H7 (cell line): ENCODE measurements around the gene YRDC. TPM values are rescaled to one million over a fixed set of nuclear protein-coding genes. Genes with fewer than 3 reads are reported as not detected.

Experiments used
- DNase-seq: peaks from one replicate; pipeline ENCODE4 v3.0.0; 2012
- H3K27me3 ChIP-seq: 2 replicates; pipeline ENCODE4 v1.6.0; 2011; ENCODE audit warnings: mild to moderate bottlenecking, low read length; ENCODE audit not compliant: control insufficient read depth, insufficient read depth
- H3K36me3 ChIP-seq: replicated peaks from 2 replicates; pipeline ENCODE4 v1.5.1; 2011; ENCODE audit warnings: low read length; ENCODE audit not compliant: control insufficient read depth, insufficient read depth
- H3K4me3 ChIP-seq: 2 replicates; pipeline ENCODE4 v1.5.1; 2011; ENCODE audit warnings: low read depth, mild to moderate bottlenecking, control low read depth, low read length, moderate library complexity; ENCODE audit not compliant: insufficient read depth
- total RNA-seq: library from RNA; depleted of rRNA; stranded (reverse); fragments of >200 nt; shearing (Covaris generic); gene quantifications from 2 replicates; pipeline ENCODE4 v1.2.3, GENCODE V29; 2014; rRNA removed

Gene YRDC
- total RNA-seq, 1 experiment from 2014 or later = 54.3 TPM

- no peaks in the 10 kb centered on the region for H3K36me3 ChIP-seq
- peak within 1 kb of the TSS; percentile 30 for H3K4me3 ChIP-seq
- peak; percentile 92 for DNase-seq
- peaks cover 78% of the 10 kb centered on the region for H3K27me3 ChIP-seq
Observed at GRCh38 chr1:37764888-37765441, 43.0 kb downstream of the YRDC start, which contains the start of gene EPHA10. Gene EPHA10 (minus strand): TSS chr1:37765120. CDS start chr1:37765066, 54 bp downstream.

GRCh38 chr1:37764414-37764825 is 43.6 kb downstream of the YRDC start:
- Histone ChIP-seq H3K36me3 (no peaks in the 10 kb centered on the region), H3K4me3 (peak overlapping the region; percentile 4; the same call in 1 of the 2 replicates), H3K27me3 (peaks cover 79% of the 10 kb centered on the region)

GRCh38 chr1:37763791-37764413 is 44.1 kb downstream of the YRDC start:
- Histone ChIP-seq H3K27me3 (peaks cover 81% of the 10 kb centered on the region), H3K4me3 (no peak overlapping the region), H3K36me3 (no peaks in the 10 kb centered on the region)
- no peak for DNase-seq

More at GRCh38 chr1:37764414-37764825, 43.6 kb downstream of the YRDC start:
- DNase-seq = peak; percentile 93

DNA sequence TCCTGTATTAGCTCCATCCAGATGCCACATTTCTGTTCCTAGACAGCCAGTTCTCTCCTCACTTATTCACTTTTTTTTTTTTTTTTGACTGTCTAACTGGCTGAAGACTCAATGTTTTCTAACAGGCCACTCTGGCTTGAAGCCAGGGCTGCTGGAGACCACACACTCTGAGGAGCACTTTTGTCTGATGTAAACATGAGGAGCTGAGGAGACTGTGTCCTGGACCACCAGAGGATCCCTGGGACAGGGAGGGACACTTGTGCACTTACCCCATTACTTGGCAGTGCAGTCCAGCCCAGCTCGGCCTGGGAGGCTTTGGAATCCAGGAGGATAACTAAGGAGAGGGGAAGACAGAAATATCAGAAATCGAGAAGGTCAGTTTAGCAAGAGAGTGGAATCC is 45.5 kb downstream of the YRDC start:
- no peak overlapping the region for H3K4me3 ChIP-seq
- H3K36me3 ChIP-seq = no peaks in the 10 kb centered on the region
- peaks cover 84% of the 10 kb centered on the region for H3K27me3 ChIP-seq
- DNase-seq = no peak

- Histone ChIP-seq H3K27me3 (peaks cover 82% of the 10 kb centered on the region), H3K4me3 (no peak overlapping the region), H3K36me3 (no peaks in the 10 kb centered on the region)
- no peak for DNase-seq
Observed at GRCh38 chr1:37761416-37762095, 46.5 kb downstream of the YRDC start.

GRCh38 chr1:37759451-37759850 is 48.6 kb downstream of the YRDC start:
- no peak overlapping the region for H3K4me3 ChIP-seq
- H3K27me3 ChIP-seq = peaks cover 80% of the 10 kb centered on the region
- H3K36me3 ChIP-seq = no peaks in the 10 kb centered on the region
- DNase-seq = no peak

GRCh38 chr1:37755951-37756560 is 52.0 kb downstream of the YRDC start:
- H3K4me3 ChIP-seq = no peak overlapping the region
- DNase-seq = no peak
- H3K27me3 ChIP-seq = peaks cover 82% of the 10 kb centered on the region
- no peaks in the 10 kb centered on the region for H3K36me3 ChIP-seq

DNA sequence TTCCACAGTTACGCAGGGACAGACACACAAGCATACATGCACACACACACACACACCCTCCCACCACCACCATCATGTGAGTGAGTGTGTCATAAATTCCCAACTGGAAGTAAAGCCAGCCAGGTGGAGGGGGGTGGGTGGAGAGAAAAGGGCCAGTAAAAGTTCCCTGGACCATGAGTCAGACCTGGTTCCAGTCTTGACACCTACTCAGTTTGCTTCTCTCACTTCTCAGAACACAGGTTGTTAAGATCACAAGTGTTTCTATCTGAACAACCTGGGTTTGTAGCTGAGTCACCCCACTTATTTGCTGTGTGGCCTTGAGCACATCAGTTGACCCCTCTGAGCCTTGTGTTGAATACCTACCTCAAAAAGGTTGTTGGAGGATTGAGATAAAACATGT is 52.7 kb downstream of the YRDC start:
- Histone ChIP-seq H3K36me3 (no peaks in the 10 kb centered on the region), H3K27me3 (peaks cover 80% of the 10 kb centered on the region), H3K4me3 (no peak overlapping the region)
- DNase-seq = no peak

GRCh38 chr1:37753473-37754321 is 54.3 kb downstream of the YRDC start:
- H3K27me3 ChIP-seq = peaks cover 68% of the 10 kb centered on the region
- no peaks in the 10 kb centered on the region for H3K36me3 ChIP-seq
- DNase-seq = peak; percentile 82
- peak overlapping the region; percentile 33; the same call in 1 of the 2 replicates for H3K4me3 ChIP-seq

Other genes with a start within 250 kb of the YRDC start
- 170 and 197 TPM in 2 replicates for gene GNL2, start 212.3 kb downstream of the YRDC start, total RNA-seq
- gene RSPO1, start 173.3 kb downstream of the YRDC start, total RNA-seq = 0.14 TPM in 1 of 2 replicates, not detected in the other
- 46.9 and 55.4 TPM in 2 replicates for gene CDCA8, start 115.7 kb downstream of the YRDC start, total RNA-seq
- gene EPHA10, start 43.1 kb downstream of the YRDC start, total RNA-seq = 0.15 and 0.21 TPM in 2 replicates
- 9.9 and 11.6 TPM in 2 replicates for gene MANEAL, start 14.4 kb downstream of the YRDC start, total RNA-seq
- 70.5 and 94.7 TPM in 2 replicates for gene C1orf122, start 418 bp downstream of the YRDC start, total RNA-seq
- 2.7 and 2.9 TPM in 2 replicates for gene MTF1, start 51.4 kb upstream of the YRDC start, total RNA-seq
- gene INPP5B, start 138.8 kb upstream of the YRDC start, total RNA-seq = 34.3 and 35.7 TPM in 2 replicates
- gene SF3A3, start 181.8 kb upstream of the YRDC start, total RNA-seq = 181 and 196 TPM in 2 replicates
- gene FHL3, start 197.3 kb upstream of the YRDC start, total RNA-seq = 51.5 and 54.8 TPM in 2 replicates
- gene UTP11, start 204.5 kb upstream of the YRDC start, total RNA-seq = 70.5 and 87.7 TPM in 2 replicates
- 2.9 and 4.8 TPM in 2 replicates for gene POU3F1, start 238.6 kb upstream of the YRDC start, total RNA-seq